ENCODE measurements around the gene RAD51B.
A peak's percentile ranks its signal among the peaks of the same experiment; 100 is the strongest.
"Not testable (repeated sequence)": the region's sequence is repeated elsewhere in the genome, so short reads cannot be mapped to it uniquely, and the experiment has no call there.

The RAD51B gene

DNA sequence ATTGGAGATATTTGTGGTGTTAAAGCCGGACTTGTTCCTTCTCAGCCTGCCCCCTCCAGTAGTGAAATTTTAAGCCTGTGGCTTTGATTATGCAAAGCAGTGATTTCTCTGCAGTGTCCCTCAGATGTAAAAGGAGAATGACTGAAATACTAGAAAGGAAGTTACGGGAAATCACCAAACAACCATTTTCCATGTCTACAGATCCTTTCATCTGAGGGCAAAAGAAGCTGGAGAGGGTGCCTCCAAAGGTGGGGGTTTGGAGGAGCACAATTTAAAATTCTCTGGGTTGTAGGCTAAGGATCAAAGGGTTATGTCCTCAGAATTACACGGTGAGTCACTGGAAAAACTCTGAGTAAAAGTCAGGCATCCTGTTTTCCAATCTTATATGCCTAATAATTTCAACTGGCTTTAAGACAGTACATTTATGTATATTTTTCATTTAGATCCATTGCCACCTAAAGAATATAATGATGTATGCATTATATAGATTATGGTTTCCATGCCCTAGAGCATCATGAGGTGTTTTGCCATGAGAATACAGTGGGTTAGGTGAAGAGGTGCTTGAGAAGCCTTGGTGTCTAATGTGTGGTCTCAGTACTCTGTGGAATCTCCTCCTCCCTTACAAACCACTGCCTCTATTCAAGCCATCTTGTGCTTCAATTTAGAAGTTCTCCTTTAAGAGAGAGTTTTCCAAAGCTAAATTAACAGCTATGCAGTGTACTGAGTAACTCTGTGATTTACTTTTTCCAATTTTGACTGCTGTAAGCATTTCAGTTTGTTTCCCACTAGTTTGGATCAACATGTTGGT lies 362.1 kb downstream of the RAD51B start:
- Histone ChIP-seq H3K27ac (ENCODE audit: low read depth, low read length) (no peak overlapping the region), H3K23ac (ENCODE audit: low read length) (no peak overlapping the region), H3K27me3 (ENCODE audit: insufficient read depth, low read length, poor library complexity) (no peaks in the 10 kb centered on the region), H3K18ac (ENCODE audit: low read length) (no peak overlapping the region), H3K4me1 (ENCODE audit: control insufficient read depth, low read depth, low read length) (no peaks in the 10 kb centered on the region), H3K4ac (ENCODE audit: low read depth, low read length) (no peak overlapping the region), H4K8ac (ENCODE audit: low read depth, low read length) (no peak overlapping the region), H3K9ac (ENCODE audit: low read length) (no peak overlapping the region), H2AK5ac (ENCODE audit: low read length) (no peak overlapping the region), H3K36me3 (ENCODE audit: control insufficient read depth, insufficient read depth, low read length) (no peaks in the 10 kb centered on the region), H2BK120ac (ENCODE audit: low read depth, low read length) (peak overlapping the region; percentile 28), H3K56ac (ENCODE audit: low read length) (no peak overlapping the region), H4K5ac (ENCODE audit: low read length) (no peak overlapping the region), H3K79me1 (ENCODE audit: low read length) (no peaks in the 10 kb centered on the region), H3K4me3 (ENCODE audit: low read length) (no peak overlapping the region), H3K4me2 (ENCODE audit: low read length) (no peak overlapping the region), H2BK5ac (ENCODE audit: low read length) (no peak overlapping the region), H3K79me2 (ENCODE audit: control insufficient read depth, insufficient read depth, low read length) (no peaks in the 10 kb centered on the region), H2BK15ac (replicated peaks; ENCODE audit: low read depth) (no peak overlapping the region)
- WGBS (ENCODE audit: extremely low coverage, insufficient coverage, low lambda C conversion rate), result no CpG with 5 or more reads among the region's 3 CpGs
- no peak for DNase-seq

DNA sequence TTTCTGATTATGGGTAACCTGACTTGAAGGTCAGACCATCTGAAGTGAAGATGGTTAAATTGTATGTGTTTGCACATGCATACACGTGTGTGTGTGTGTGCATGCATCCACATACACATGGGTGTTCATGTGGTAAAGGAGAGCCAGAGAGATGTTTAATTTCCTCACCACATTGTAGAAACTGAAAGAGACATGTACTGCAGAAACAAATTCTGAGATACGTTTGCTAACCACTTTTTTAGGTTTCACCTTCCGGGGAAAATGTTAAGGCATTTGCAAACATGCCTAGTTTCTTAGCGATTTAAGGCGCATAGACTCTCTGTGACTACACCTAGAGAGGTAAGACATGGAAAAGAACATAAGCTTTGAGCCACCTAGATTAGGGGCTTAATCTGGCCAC lies 362.9 kb downstream of the RAD51B start:
- Histone ChIP-seq H3K36me3 (ENCODE audit: control insufficient read depth, insufficient read depth, low read length) (no peaks in the 10 kb centered on the region), H3K18ac (ENCODE audit: low read length) (no peak overlapping the region), H4K5ac (ENCODE audit: low read length) (no peak overlapping the region), H3K4me3 (ENCODE audit: low read length) (no peak overlapping the region), H3K4me2 (ENCODE audit: low read length) (no peak overlapping the region), H3K23ac (ENCODE audit: low read length) (no peak overlapping the region), H3K27ac (ENCODE audit: low read depth, low read length) (no peak overlapping the region), H2BK120ac (ENCODE audit: low read depth, low read length) (no peak overlapping the region), H2BK15ac (replicated peaks; ENCODE audit: low read depth) (no peak overlapping the region), H3K79me1 (ENCODE audit: low read length) (no peaks in the 10 kb centered on the region), H3K9ac (ENCODE audit: low read length) (no peak overlapping the region), H3K27me3 (ENCODE audit: insufficient read depth, low read length, poor library complexity) (no peaks in the 10 kb centered on the region), H3K4ac (ENCODE audit: low read depth, low read length) (no peak overlapping the region), H3K4me1 (ENCODE audit: control insufficient read depth, low read depth, low read length) (no peaks in the 10 kb centered on the region), H3K56ac (ENCODE audit: low read length) (no peak overlapping the region), H2AK5ac (ENCODE audit: low read length) (no peak overlapping the region), H3K79me2 (ENCODE audit: control insufficient read depth, insufficient read depth, low read length) (no peaks in the 10 kb centered on the region), H2BK5ac (ENCODE audit: low read length) (no peak overlapping the region), H4K8ac (ENCODE audit: low read depth, low read length) (no peak overlapping the region)
- no CpG with 5 or more reads among the region's 5 CpGs for WGBS (ENCODE audit: extremely low coverage, insufficient coverage, low lambda C conversion rate)
- no peak for DNase-seq

DNA sequence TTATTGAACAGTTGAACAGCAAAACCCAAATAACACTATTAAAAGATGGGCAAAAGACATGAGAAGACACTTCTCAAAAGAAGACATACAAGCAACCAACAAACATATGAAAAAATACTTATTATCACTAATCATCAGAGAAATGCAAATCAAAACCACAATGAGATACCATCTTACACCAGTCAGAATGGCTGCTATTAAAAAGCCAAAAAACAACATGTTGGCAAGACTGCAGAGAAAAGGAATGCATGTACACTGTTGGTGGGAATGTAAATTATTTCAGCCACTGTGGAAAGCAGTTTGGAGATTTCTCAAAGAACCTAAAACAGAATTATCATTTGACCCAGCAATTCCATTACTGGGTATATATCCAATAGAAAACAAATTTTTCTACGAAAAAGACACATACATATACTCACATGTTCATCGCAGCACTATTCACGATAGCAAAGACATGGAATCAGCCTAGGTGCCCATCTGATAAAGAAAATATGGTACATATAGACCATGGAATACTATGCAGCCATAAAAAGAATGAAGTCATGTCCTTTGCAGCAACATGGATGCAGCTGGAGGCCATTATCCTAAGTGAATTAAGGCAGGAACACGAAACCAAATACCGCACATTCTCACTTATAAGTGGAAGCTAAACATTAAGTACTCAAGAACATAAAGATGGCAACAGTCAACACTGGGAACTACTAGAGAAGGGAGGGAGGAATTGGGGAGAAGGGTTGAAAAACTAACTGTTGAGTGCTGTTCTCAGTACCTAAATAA lies 367.1 kb downstream of the RAD51B start:
- H4K5ac ChIP-seq (ENCODE audit: low read length); H3K36me3 ChIP-seq (ENCODE audit: control insufficient read depth, insufficient read depth, low read length); H3K4me2 ChIP-seq (ENCODE audit: low read length); H3K23ac ChIP-seq (ENCODE audit: low read length); H3K79me2 ChIP-seq (ENCODE audit: control insufficient read depth, insufficient read depth, low read length); H3K4me1 ChIP-seq (ENCODE audit: control insufficient read depth, low read depth, low read length); H2BK5ac ChIP-seq (ENCODE audit: low read length); H4K8ac ChIP-seq (ENCODE audit: low read depth, low read length); H2BK120ac ChIP-seq (ENCODE audit: low read depth, low read length); DNase-seq; H3K18ac ChIP-seq (ENCODE audit: low read length); H2BK15ac ChIP-seq (replicated peaks; ENCODE audit: low read depth); H3K79me1 ChIP-seq (ENCODE audit: low read length); H3K9ac ChIP-seq (ENCODE audit: low read length); H3K27ac ChIP-seq (ENCODE audit: low read depth, low read length); H3K4ac ChIP-seq (ENCODE audit: low read depth, low read length); H2AK5ac ChIP-seq (ENCODE audit: low read length); H3K27me3 ChIP-seq (ENCODE audit: insufficient read depth, low read length, poor library complexity); H3K4me3 ChIP-seq (ENCODE audit: low read length); H3K56ac ChIP-seq (ENCODE audit: low read length): not testable (repeated sequence)
- WGBS (ENCODE audit: extremely low coverage, insufficient coverage, low lambda C conversion rate), result no CpG with 5 or more reads among the region's 5 CpGs

DNA sequence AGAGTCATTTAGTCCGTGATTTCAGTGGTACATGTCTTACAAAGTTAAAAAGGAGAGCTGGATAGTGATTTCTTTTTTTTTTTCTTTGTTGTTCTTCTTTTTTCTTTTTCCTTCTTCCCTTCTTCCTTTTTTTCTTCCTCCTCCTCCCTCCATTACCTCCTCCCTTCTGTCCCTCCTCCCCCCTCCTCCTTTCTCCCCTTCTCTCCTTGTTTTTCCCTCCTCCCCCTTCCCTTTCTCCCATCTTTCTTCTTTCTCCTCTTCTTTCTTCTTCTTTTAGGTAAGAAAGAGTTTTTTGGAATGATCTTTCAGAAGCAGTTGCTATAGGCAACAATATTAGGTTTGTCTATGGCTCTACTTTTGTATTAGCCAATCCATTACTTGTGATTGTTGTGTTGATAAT lies 368.6 kb downstream of the RAD51B start:
- Histone ChIP-seq H3K27me3 (ENCODE audit: insufficient read depth, low read length, poor library complexity) (no peaks in the 10 kb centered on the region), H3K4me2 (ENCODE audit: low read length) (no peak overlapping the region), H3K27ac (ENCODE audit: low read depth, low read length) (no peak overlapping the region), H4K8ac (ENCODE audit: low read depth, low read length) (no peak overlapping the region), H3K79me1 (ENCODE audit: low read length) (no peaks in the 10 kb centered on the region), H3K9ac (ENCODE audit: low read length) (no peak overlapping the region), H3K4ac (ENCODE audit: low read depth, low read length) (no peak overlapping the region), H2BK120ac (ENCODE audit: low read depth, low read length) (no peak overlapping the region), H3K79me2 (ENCODE audit: control insufficient read depth, insufficient read depth, low read length) (no peaks in the 10 kb centered on the region), H4K5ac (ENCODE audit: low read length) (no peak overlapping the region), H2BK15ac (replicated peaks; ENCODE audit: low read depth) (no peak overlapping the region), H3K4me1 (ENCODE audit: control insufficient read depth, low read depth, low read length) (no peaks in the 10 kb centered on the region), H3K23ac (ENCODE audit: low read length) (no peak overlapping the region), H2BK5ac (ENCODE audit: low read length) (no peak overlapping the region), H3K4me3 (ENCODE audit: low read length) (no peak overlapping the region), H3K36me3 (ENCODE audit: control insufficient read depth, insufficient read depth, low read length) (no peaks in the 10 kb centered on the region), H2AK5ac (ENCODE audit: low read length) (no peak overlapping the region), H3K56ac (ENCODE audit: low read length) (no peak overlapping the region), H3K18ac (ENCODE audit: low read length) (no peak overlapping the region)
- DNase-seq, result no peak
- no CpG with 5 or more reads among the region's 1 CpG for WGBS (ENCODE audit: extremely low coverage, insufficient coverage, low lambda C conversion rate)

DNA sequence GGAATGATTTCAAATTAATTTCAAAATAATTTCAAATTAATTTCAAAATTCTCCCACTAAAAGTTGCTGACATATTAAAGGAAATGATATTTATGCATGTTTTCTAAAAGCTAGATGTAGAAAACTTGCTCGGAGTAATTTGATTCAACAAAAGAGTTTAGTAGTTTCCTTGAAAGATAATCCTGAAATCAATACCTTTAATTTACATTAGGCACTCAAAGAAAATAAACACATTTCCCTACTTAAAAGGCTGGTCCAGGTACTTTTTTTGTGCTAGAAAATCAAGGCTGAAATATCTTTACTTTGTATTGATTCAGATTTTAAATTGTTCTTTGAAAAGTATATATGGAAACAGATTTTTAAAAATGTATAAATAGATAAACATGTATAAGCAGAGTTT lies 370.5 kb downstream of the RAD51B start:
- Histone ChIP-seq H3K9ac (ENCODE audit: low read length) (no peak overlapping the region), H3K27ac (ENCODE audit: low read depth, low read length) (no peak overlapping the region), H3K4me2 (ENCODE audit: low read length) (no peak overlapping the region), H2AK5ac (ENCODE audit: low read length) (no peak overlapping the region), H3K79me1 (ENCODE audit: low read length) (no peaks in the 10 kb centered on the region), H3K23ac (ENCODE audit: low read length) (no peak overlapping the region), H3K4me1 (ENCODE audit: control insufficient read depth, low read depth, low read length) (no peaks in the 10 kb centered on the region), H4K8ac (ENCODE audit: low read depth, low read length) (no peak overlapping the region), H3K36me3 (ENCODE audit: control insufficient read depth, insufficient read depth, low read length) (no peaks in the 10 kb centered on the region), H3K56ac (ENCODE audit: low read length) (no peak overlapping the region), H4K5ac (ENCODE audit: low read length) (no peak overlapping the region), H3K18ac (ENCODE audit: low read length) (no peak overlapping the region), H3K79me2 (ENCODE audit: control insufficient read depth, insufficient read depth, low read length) (no peaks in the 10 kb centered on the region), H3K4me3 (ENCODE audit: low read length) (no peak overlapping the region), H3K4ac (ENCODE audit: low read depth, low read length) (no peak overlapping the region), H2BK120ac (ENCODE audit: low read depth, low read length) (no peak overlapping the region), H3K27me3 (ENCODE audit: insufficient read depth, low read length, poor library complexity) (no peaks in the 10 kb centered on the region), H2BK15ac (replicated peaks; ENCODE audit: low read depth) (no peak overlapping the region), H2BK5ac (ENCODE audit: low read length) (no peak overlapping the region)
- WGBS (ENCODE audit: extremely low coverage, insufficient coverage, low lambda C conversion rate), result no CpG with 5 or more reads among the region's 1 CpG
- no peak for DNase-seq
